Activated naive CD8-positive, alpha-beta T cell treated with anti-CD3 and anti-CD28 coated beads for 36 hours (primary cell): ENCODE results near the gene PTPN2. TPM values are rescaled to one million over a fixed set of nuclear protein-coding genes. Genes with fewer than 3 reads are reported as not detected.
"Not testable (repeated sequence)": the region's sequence is repeated elsewhere in the genome, so short reads cannot be mapped to it uniquely, and the experiment has no call there.

ENCODE experiments used
- DNase-seq: peaks from one replicate; pipeline ENCODE4 v3.0.0; 2021
- H3K27ac Mint-ChIP-seq: one replicate; pipeline ENCODE4 v1.8.0; 2022; ENCODE audit warnings: mild to moderate bottlenecking, moderate library complexity, mixed read lengths
- H3K27me3 Mint-ChIP-seq: one replicate; pipeline ENCODE4 v1.8.0; 2022; ENCODE audit warnings: mild to moderate bottlenecking, mixed read lengths
- H3K36me3 Mint-ChIP-seq: one replicate; pipeline ENCODE4 v1.8.0; 2021; ENCODE audit warnings: mild to moderate bottlenecking, mixed read lengths
- H3K4me1 Mint-ChIP-seq: one replicate; pipeline ENCODE4 v1.8.0; 2021; ENCODE audit warnings: mixed read lengths
- H3K4me3 Mint-ChIP-seq: one replicate; pipeline ENCODE4 v1.8.0; 2022; ENCODE audit warnings: mild to moderate bottlenecking, moderate library complexity, mixed read lengths
- H3K9me3 Mint-ChIP-seq: one replicate; pipeline ENCODE4 v1.8.0; 2022; ENCODE audit warnings: mixed read lengths
- total RNA-seq, 2 experiments: library from RNA; stranded (reverse); gene quantifications; one replicate each; pipeline ENCODE4 v1.2.3, GENCODE V29; 2021

Gene PTPN2
- total RNA-seq, 2 experiments from 2014 or later: 50.9 to 57.2 TPM

DNA sequence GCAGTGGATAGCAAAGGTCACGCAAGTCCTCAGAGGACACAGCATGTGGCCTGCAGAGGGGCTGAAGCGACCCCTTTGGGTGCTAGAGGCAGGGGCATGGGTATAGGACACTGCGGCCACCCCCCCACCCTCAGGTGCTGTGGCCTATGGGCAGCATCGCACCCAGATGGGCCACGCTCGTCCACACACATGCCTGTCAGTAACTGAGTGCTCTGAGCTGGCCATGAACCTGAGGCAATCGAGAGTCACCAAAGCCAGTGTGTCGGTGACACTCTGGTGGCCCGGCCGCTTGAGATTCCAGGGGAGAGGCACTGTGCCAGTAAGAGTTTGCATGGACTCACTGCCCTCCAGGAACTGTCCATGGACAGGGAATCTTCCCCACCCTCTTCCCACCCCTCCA, 22.7 kb upstream of the PTPN2 start:
- H3K4me3 Mint-ChIP-seq: no peak overlapping the region
- H3K9me3 Mint-ChIP-seq: no peaks in the 10 kb centered on the region
- no peak overlapping the region for H3K27ac Mint-ChIP-seq
- no peak for DNase-seq
- H3K36me3 Mint-ChIP-seq: no peaks in the 10 kb centered on the region
- H3K27me3 Mint-ChIP-seq: no peaks in the 10 kb centered on the region
- H3K4me1 Mint-ChIP-seq: peaks cover 7% of the 10 kb centered on the region

DNA sequence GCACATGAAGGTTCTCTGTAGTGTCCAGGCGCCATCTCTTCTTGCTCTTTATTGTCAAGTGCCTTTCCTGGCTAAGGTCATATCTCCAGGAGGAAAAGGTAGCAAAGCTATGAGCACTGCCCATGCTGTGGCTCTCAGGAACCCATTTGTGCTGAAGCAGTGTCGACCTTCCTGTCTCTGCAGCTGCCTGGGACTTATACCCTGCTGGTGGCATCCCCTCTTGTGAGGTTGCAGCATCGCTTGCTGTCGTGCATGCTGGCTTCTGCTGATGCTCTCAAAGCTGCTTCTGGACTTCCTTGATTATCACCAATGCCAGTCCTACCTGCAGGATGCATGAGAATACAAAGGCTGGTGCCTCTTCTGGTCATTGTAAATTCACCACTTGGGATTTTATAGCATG, 22.1 kb upstream of the PTPN2 start:
- Mint-ChIP-seq H3K4me1 (peaks cover 6% of the 10 kb centered on the region), H3K27me3 (no peaks in the 10 kb centered on the region), H3K9me3 (no peaks in the 10 kb centered on the region), H3K27ac (no peak overlapping the region), H3K4me3 (no peak overlapping the region), H3K36me3 (no peaks in the 10 kb centered on the region)
- no peak for DNase-seq

DNA sequence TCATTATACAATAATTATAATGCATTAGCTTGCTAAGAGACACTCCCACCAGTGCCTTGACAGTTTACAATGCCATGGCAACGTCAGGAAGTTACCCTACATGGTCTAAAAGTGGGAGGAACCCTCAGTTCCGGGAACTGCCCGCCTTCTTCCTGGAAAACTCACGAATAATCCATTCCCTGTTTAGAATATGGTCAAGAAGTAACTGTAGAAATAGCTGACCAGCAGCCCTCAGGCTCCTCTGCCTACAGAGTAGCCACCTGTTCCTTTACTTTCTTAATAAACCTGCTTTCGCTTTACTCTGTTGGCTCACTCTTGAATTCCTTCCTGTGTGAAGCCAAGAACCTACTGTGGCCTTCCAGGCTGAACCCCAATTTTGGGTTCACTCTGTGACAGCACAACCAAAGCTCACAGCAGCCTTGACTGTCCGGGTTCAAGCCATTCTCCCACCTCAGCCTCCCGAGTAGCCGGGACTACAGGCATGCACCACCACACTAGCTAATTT, 20.0 kb upstream of the PTPN2 start:
- Mint-ChIP-seq H3K4me3 (no peak overlapping the region), H3K27me3 (no peaks in the 10 kb centered on the region), H3K9me3 (no peaks in the 10 kb centered on the region), H3K27ac (peak overlapping the region; percentile 71), H3K36me3 (no peaks in the 10 kb centered on the region), H3K4me1 (peaks cover 4% of the 10 kb centered on the region)
- DNase-seq: peak; percentile 43

DNA sequence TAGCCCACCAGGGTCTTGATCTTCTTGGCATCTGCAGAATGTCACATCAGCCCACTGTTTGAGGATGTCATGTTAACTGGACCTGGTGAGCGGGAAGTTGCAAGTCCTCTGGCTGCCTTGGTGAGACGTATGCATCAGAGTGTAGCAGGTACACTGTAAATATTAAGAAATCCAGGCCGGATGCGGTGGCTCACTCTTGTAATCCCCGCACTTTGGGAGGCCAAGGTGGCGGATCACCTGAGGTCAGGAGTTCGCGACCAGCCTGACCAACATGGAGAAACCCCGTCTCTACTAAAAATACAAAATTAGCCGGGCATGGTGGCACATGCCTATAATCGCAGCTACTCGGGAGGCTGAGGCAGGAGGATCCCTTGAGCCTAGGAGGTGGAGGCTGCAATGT, 17.2 kb upstream of the PTPN2 start:
- H3K36me3 Mint-ChIP-seq, H3K27ac Mint-ChIP-seq, DNase-seq, H3K4me3 Mint-ChIP-seq, H3K4me1 Mint-ChIP-seq, H3K9me3 Mint-ChIP-seq: not testable (repeated sequence)
- H3K27me3 Mint-ChIP-seq: peaks cover 17% of the 10 kb centered on the region

DNA sequence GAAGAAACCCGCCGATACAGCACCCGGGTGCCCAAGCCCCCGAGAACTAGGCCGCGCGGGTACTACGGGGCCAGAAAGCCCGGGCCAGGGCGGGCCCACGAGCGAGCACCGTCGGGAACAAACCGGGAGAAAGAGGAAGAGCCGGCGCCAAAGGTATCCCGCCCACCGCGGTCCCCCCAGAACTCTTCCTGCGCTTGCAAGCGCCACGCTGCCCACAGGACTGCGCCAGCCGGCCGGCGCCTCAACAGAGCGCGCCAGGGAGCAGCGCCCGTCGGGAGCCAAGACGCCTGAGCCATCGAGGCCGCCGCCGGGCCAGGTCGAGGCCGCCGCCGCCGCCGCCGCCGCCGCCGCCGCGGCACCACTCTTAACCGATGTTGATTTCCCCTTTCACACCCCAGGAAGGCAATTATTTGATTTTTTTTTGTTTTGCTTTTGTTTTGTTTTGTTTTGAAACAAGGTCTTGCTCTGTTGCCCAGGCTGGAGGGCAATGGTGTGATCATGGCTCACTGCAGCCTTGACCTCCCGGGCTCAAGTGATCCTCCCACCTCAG, 12.8 kb upstream of the PTPN2 start:
- H3K4me3 Mint-ChIP-seq: peak overlapping the region; percentile 56
- H3K9me3 Mint-ChIP-seq, H3K36me3 Mint-ChIP-seq, H3K27ac Mint-ChIP-seq: not testable (repeated sequence)
- DNase-seq: peak; percentile 18
- peaks cover 41% of the 10 kb centered on the region for H3K27me3 Mint-ChIP-seq
- H3K4me1 Mint-ChIP-seq: peaks cover 23% of the 10 kb centered on the region

DNA sequence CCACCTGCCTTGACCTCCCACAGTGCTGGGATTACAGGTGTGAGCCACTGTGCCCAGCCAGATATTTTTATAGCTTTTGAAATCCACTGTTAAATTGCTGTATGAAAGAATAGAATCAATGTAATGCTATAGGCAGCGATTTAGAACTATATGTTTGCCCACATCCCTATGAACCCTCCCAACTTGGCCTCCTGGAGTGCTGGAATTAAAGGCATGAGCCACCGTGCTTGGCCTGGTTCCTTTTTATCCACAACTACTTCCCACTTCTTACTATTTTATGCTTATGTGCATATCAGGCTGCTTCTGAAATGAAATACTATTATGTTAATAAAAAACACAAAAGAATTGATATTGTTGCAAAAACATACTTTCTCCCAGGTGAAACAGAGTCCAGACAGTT, 11.6 kb upstream of the PTPN2 start:
- no peak for DNase-seq
- no peaks in the 10 kb centered on the region for H3K36me3 Mint-ChIP-seq
- H3K4me1 Mint-ChIP-seq: peaks cover 23% of the 10 kb centered on the region
- no peaks in the 10 kb centered on the region for H3K9me3 Mint-ChIP-seq
- H3K27ac Mint-ChIP-seq: no peak overlapping the region
- peaks cover 41% of the 10 kb centered on the region for H3K27me3 Mint-ChIP-seq
- H3K4me3 Mint-ChIP-seq: no peak overlapping the region

DNA sequence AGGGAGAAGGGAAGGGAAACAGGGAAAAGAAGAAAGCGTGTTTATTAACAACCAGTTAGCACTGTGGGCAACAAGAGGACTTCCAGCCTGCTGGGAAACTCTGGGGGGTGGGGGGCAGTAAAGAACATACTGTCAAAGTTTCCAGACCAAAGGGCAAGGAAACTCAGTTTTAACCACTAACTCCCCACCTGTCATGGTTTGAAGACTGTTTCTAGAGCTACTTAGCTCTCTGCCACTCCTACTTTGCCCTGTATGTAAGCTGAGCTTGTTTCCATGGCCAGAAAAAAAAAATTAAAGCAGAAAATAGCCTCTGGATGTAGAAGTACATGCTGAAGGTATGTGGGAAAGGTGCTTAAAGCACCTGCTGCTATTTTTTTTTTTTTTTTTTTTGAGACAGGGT, 11.0 kb upstream of the PTPN2 start:
- peak; percentile 28 for DNase-seq
- Mint-ChIP-seq H3K27me3 (peaks cover 41% of the 10 kb centered on the region), H3K27ac (no peak overlapping the region), H3K4me1 (peaks cover 23% of the 10 kb centered on the region), H3K4me3 (no peak overlapping the region), H3K9me3 (no peaks in the 10 kb centered on the region), H3K36me3 (no peaks in the 10 kb centered on the region)

DNA sequence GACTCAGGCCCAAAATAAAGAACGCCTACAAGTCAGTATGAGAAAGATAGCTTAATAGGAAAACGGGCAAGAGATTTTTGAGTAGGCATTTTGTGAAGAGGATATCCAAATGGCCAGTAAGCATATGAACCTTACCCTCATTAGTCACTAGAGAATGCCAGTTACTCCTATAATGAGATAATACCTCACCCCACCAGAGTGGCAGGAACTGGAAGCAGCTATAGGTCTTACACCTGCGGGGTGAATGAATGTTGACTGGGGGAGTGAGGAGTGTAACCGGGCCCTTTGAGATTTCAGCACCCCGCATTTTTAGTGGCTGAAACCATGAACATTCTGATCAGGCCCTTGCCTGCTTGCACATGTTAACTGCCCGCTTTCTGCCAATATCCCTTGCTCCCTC, 7.5 kb upstream of the PTPN2 start:
- H3K27me3 Mint-ChIP-seq: peaks cover 24% of the 10 kb centered on the region
- no peaks in the 10 kb centered on the region for H3K9me3 Mint-ChIP-seq
- H3K27ac Mint-ChIP-seq: no peak overlapping the region
- H3K4me1 Mint-ChIP-seq: peaks cover 27% of the 10 kb centered on the region
- no peaks in the 10 kb centered on the region for H3K36me3 Mint-ChIP-seq
- no peak for DNase-seq
- no peak overlapping the region for H3K4me3 Mint-ChIP-seq

DNA sequence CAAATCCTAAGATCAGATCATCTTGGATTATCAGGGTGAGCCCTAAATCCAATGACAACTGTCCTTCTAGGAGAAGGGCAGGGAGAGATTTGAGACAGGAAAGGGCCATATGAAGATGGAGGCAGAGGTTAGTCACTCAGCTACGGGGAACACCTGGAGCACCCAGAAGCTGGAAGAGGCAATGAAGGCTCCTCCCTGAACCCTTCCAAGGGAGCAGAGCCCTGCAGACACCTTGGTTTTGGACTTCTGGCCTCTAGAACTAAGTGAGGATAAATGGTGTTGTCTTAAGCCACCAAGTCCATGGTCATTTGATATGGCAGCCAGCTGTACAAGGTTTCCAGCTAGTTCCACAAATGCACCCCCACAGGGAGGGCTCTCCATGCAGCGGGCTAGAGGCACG, 6.9 kb upstream of the PTPN2 start:
- Mint-ChIP-seq H3K4me1 (peaks cover 27% of the 10 kb centered on the region), H3K27ac (no peak overlapping the region), H3K4me3 (no peak overlapping the region), H3K36me3 (no peaks in the 10 kb centered on the region), H3K9me3 (no peaks in the 10 kb centered on the region), H3K27me3 (peaks cover 21% of the 10 kb centered on the region)
- no peak for DNase-seq

DNA sequence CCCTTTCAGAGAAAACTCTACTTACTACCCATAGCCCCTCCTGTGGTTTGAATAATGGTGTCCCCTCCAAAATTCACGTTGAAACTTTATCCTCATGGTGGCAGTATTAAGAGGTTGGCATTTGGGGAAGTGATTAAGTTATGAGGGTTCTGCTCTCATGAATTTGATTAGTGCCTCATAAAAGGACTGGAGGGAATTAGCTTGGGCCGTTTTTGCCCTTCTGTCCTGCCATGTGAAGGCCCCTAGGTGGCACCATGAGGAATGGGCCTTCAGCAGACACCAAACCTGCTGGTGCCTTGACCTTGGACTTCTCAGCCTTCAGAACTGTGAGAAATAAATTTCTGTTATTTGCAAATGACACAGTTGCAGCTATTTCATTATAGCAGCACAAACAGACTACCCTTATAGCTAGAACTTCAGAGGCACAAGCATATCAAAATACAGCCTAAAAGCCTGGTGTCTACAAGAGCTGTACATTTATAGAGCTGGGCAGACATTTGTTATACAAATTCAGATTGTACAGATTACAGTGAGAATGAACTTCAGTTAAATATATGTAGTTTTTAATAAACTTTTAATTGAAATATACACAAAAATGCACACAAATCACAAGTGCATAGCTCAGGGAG, 2.6 kb upstream of the PTPN2 start:
- no peak for DNase-seq
- Mint-ChIP-seq H3K4me1 (peaks cover 32% of the 10 kb centered on the region), H3K27ac (no peak overlapping the region), H3K4me3 (no peak overlapping the region), H3K9me3 (no peaks in the 10 kb centered on the region), H3K36me3 (peaks cover 2% of the 10 kb centered on the region), H3K27me3 (no peaks in the 10 kb centered on the region)

DNA sequence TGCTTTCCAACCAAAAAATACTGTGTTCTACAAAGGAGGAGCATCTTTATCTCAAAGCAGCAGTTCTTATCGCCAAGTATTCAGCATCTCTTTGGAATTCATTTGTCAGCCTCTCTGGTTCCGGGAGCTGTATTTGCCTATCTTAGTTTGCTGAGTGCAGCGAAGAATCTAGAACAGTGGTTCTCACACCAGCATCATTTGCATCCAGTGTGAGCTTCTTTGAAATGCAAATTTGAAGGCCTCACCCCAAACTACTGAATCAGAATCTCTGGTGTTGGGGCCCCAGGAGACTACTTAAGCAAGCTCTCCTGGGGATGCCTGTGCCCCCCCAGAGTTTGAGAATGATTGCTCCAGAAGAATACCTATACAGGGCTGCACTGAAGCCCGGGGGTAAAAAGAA, 1.5 kb upstream of the PTPN2 start:
- Mint-ChIP-seq H3K4me1 (peaks cover 44% of the 10 kb centered on the region), H3K27ac (no peak overlapping the region), H3K27me3 (no peaks in the 10 kb centered on the region), H3K4me3 (peak overlapping the region; percentile 87), H3K36me3 (peaks cover 3% of the 10 kb centered on the region), H3K9me3 (no peaks in the 10 kb centered on the region)
- no peak for DNase-seq

DNA sequence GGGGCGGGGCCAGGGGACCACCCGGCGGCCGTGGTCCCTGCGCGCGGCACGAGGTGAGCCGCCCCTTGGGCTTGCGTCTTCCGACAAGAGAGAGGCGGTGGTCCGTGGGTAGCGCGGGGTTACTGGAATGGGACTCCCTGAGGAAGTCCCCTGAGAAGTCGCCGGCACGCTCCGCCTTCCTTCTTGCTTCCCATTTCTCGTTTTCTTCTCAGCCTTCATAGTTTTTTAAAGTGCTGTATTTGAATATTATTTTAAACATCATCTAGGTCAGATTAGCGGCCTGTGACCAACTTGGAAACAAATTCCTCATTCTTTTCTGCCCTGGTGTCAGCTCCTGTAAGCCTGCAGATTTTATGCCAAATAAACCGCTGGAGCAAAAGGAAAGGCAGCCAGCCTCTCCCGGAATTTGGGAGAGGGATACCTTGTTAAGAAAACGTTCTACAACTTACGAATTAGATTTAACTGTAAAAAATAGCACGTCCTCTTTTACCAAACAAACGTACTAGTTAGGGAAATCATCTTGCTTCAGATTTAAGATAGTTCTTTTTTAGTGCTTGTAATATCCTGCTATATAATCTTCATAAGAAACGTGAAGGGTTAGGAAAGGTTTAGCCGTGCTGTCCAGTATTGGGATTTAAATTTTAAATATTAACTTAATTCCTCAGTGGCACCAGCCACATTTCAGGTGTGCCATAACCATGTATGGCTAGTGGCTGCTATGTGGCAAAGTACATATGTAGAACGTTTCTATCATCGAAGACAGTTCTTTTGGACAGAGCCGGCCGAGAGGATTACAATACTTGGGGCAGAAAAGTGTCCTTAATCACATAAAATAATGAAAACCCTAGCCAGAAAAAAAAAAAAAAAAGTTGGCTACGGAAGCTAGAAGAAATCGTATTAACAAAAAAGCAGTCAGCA, 628 bp upstream of the PTPN2 start:
- peaks cover 51% of the 10 kb centered on the region for H3K4me1 Mint-ChIP-seq
- no peaks in the 10 kb centered on the region for H3K27me3 Mint-ChIP-seq
- peak overlapping the region; percentile 85 for H3K27ac Mint-ChIP-seq
- H3K36me3 Mint-ChIP-seq: peaks cover 3% of the 10 kb centered on the region
- H3K9me3 Mint-ChIP-seq: no peaks in the 10 kb centered on the region
- DNase-seq: no peak
- peak overlapping the region; percentile 87 for H3K4me3 Mint-ChIP-seq

DNA sequence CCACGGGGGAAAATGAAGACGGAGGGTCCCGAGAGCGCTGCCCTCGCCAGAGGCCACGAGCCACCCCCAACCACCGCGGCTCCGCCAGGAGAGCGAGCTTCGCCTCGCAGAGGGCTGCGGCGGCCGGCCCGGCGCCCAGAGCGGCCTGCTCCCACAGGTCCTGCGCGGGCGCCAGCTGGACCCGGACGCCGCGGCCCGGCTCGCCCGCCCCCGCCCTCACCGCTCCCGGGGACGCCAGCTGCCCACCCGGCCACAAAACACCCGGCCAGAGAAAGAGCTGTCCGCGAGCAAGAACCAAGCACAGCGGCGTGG, 709 bp downstream of the PTPN2 start:
- H3K36me3 Mint-ChIP-seq: peaks cover 5% of the 10 kb centered on the region
- peak overlapping the region; percentile 87 for H3K4me3 Mint-ChIP-seq
- peak overlapping the region; percentile 91 for H3K27ac Mint-ChIP-seq
- H3K27me3 Mint-ChIP-seq: no peaks in the 10 kb centered on the region
- H3K4me1 Mint-ChIP-seq: peaks cover 60% of the 10 kb centered on the region
- no peaks in the 10 kb centered on the region for H3K9me3 Mint-ChIP-seq
- no peak for DNase-seq

DNA sequence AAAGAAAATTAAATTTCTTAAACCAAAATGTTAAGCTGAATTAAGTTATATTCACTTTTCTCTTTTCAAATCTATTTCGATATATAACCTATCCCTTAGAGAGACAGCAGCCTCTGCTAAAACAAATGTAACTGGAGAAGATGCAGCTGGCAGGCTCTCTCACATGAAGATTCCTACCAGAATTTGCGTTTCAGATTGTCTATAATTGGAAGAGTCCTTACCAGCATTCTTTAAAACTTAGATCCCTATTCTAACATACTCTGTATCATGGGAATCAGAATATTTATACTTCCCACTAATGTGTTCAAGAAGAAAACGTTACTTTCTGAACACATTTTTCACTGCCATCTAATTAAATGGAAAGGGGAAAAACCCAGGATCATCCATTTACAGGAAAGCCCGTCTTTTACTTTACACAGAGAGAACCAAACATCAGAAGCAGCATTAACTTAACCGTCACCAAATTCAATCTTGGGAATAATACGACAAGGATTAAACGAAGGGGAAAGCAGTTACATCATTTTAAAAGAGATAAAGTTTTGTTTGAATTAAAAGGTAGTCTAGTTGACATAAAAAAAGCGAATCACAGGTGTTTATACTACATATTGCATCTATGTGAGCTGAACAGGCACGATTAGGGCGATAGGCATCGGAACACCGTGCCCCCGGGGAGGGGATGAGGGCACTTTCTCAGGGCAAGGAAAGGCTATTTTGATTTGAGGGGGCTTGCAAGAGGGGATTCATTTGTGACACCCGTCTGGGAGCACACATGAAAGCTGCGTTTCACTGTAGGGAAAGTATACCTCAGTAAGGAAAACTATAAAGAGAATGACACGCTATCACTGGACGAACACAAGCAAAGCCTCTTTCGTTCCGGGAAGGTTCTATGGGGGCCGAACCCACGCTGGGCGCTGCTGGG, 1.3 kb downstream of the PTPN2 start:
- Mint-ChIP-seq H3K9me3 (no peaks in the 10 kb centered on the region), H3K4me1 (peaks cover 60% of the 10 kb centered on the region), H3K4me3 (peak overlapping the region; percentile 86), H3K27ac (peak overlapping the region; percentile 91), H3K36me3 (peaks cover 5% of the 10 kb centered on the region), H3K27me3 (no peaks in the 10 kb centered on the region)
- DNase-seq: no peak

DNA sequence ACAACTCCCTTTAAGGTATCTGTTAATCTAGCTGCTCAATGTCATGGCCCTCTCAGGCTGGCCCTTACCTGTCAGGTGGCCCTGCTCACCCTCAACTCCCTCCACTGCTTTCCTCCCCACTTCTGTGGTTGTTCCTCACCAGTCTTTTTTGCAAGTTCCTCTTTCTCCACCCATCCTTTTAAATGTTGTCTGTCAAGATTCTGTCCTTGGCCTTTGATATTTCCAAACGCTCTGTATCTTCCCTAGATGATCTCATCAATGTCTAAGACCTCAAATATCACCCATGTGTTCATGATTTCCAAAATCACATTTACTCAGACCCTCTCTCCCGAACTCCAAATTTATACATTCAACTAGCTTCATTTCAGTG, 3.5 kb downstream of the PTPN2 start:
- H3K27me3 Mint-ChIP-seq: no peaks in the 10 kb centered on the region
- no peaks in the 10 kb centered on the region for H3K9me3 Mint-ChIP-seq
- H3K36me3 Mint-ChIP-seq: peaks cover 22% of the 10 kb centered on the region
- H3K4me3 Mint-ChIP-seq: peak overlapping the region; percentile 49
- peak overlapping the region; percentile 10 for H3K27ac Mint-ChIP-seq
- H3K4me1 Mint-ChIP-seq: peaks cover 58% of the 10 kb centered on the region
- DNase-seq: no peak
